Iris pigment epithelial cell (primary cell): ENCODE data around the gene DENND2A.
"Not testable (repeated sequence)": the region's sequence is repeated elsewhere in the genome, so short reads cannot be mapped to it uniquely, and the experiment has no call there.

Experiments
- DNase-seq: peaks from one replicate; pipeline ENCODE4 v3.0.0-alpha.2; 2011; ENCODE audit warnings: low read depth

Gene DENND2A, protein sequence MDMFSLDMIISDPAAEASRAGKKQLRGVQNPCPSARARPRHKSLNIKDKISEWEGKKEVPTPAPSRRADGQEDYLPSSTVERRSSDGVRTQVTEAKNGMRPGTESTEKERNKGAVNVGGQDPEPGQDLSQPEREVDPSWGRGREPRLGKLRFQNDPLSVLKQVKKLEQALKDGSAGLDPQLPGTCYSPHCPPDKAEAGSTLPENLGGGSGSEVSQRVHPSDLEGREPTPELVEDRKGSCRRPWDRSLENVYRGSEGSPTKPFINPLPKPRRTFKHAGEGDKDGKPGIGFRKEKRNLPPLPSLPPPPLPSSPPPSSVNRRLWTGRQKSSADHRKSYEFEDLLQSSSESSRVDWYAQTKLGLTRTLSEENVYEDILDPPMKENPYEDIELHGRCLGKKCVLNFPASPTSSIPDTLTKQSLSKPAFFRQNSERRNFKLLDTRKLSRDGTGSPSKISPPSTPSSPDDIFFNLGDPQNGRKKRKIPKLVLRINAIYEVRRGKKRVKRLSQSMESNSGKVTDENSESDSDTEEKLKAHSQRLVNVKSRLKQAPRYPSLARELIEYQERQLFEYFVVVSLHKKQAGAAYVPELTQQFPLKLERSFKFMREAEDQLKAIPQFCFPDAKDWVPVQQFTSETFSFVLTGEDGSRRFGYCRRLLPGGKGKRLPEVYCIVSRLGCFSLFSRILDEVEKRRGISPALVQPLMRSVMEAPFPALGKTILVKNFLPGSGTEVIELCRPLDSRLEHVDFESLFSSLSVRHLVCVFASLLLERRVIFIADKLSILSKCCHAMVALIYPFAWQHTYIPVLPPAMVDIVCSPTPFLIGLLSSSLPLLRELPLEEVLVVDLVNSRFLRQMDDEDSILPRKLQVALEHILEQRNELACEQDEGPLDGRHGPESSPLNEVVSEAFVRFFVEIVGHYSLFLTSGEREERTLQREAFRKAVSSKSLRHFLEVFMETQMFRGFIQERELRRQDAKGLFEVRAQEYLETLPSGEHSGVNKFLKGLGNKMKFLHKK

DNA sequence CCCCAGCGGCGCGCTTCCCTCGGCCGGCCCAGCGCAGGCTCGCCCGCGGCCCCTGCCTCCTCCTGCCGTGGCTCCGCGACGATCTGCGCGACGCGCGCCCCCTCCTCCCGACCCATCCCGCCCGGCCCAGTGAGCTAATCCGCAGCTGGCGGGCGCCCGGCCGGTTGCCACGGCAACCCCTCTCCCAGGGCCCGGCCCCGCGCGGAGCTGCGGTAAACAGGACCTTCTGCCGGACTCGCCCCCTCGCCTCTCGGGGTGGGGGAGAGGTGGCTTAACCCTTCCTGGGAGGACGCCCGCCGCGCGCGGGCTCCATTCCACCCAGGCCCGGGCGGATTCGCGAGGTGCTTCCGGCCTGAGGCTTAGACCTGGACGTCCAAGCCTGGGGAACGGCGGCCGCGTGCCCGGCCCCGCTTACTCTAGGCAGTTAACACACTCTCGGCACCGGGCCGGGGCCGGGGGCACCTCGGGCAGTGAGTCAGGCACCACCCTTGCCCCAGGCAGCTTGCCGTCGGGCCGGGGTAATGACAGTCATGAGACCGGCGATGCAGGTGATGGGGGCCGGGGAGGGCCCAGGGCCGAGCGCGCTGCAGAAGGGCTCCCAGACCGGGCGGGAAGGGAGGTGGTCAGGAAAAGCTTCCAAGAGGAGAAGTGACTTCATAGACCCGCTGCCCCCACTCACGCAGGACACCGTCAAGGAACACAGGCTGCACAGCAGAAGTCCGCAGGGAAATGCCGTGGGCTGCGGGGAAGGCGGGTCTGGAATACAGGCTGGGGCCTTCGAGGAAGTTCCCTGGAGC is at the start of gene DENND2A:
TSS of gene DENND2A (minus strand) at position 87 of the 797 bp plus-strand sequence. CDS start 38,416 bp downstream, outside the sequence.
- peak; percentile 39 for DNase-seq

DNA sequence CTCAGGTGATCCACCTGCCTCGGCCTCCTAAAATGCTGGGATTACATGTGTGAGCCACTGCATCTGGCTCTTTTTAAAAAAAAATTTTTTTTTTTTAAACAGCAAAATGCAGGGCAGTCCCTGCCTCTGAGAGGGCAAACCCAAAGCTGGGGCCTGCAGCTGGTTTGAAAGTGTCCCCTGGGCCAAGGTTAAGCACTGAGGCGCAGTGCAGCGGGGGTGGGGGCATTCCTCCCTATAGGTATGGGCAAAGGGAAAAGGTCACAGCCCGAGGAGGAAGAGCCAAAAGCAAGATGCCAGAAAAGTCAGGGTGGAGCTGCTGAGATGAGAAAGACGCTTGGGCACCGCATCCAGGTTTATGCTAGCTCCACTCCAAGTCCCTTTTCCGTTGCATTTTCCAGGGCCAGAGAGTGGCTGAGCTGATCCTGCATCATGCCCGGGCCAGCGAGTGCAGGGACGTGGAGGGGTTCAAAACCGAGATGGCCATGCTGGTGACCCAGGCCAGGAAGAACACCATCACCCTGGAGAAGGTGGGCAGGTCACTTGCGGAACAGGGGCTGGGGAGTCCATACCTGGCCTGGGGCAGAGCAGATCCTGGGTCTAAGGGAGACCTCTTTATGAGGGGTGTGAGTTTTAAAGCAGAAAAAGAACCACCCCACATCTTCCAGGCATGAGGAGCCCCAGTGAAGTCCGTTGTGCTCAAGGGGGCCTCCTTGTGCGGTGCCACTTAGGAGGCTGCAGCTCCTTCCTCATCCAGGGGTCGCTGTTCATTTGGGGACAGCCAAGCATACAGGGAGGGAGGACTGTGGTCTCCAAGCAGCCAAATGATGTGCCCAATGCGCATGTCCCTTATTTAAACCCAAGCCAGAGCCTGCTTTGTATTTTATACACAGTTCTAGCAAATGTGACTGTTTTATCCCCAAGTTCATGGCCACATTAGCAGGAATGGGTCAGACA is 48.9 kb upstream of the DENND2A start:
- DNase-seq = no peak

DNA sequence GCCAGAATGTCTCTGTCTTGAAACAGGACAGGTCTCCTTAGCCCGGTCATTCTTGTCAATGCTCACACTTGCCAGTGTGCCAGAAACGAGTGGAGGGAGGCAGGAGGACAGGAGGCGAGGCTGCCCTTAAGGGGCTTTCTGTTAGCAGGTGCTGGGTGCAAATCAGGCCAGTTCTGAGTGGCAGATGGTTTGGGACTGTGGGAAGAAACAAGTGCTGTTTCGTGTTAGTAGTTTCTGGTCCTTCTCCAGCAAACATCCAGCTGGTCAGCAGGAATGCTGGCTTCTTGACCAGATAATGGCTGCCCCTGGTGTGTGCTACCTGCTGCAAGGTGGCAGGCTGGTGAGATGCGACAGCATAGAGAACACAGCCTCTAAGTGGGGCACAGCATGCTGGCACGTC is 47.7 kb upstream of the DENND2A start:
- DNase-seq = no peak

DNA sequence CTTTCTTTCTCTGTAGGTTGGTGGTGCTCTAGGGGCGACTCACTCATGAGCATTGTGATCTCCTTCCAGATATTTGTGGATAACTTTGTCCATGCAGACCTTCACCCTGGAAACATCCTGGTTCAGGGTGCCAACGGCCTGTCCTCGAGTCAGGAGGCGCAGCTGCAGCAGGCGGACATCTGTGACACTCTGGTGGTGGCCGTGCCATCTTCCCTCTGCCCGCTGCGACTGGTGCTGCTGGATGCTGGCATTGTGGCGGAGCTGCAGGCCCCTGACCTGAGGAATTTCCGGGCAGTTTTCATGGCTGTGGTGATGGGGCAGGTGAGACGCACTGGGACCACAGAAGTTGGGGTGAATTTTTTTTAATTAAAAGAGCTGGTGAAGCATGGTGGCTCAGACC is 46.3 kb upstream of the DENND2A start:
- no peak for DNase-seq

DNA sequence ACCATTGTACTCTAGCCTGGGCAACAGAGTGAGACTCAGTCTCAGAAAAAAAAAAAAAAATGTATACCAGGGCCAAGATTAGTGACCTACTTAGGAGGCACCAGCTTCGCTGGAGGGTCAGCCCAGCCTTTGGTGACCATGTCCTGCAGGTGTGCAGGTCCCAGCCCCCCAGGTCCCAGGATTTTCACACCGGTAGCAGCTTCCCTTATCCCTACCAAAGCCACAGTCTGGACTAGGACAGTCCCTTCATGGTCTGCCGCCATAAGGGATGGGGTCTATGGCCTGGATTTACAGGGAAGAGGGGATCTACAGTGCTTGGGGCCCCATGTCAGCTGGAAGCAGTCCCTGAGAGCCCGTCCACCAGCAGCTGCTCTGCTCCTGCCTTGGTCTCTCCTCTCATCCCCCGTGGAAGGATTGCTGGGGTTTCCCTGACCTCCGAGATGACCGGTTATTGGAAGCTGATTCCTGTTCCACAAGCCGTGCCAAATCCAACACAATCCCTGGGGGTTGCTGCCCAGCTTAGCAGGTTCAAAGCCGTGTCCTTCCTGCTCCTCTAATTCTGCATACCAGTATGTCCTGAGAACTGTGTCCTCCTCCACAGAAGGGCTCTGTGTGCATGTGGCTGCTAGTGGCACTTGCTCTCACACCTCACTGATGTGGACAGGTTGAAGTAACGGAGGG is 44.9 kb upstream of the DENND2A start:
- DNase-seq = no peak

DNA sequence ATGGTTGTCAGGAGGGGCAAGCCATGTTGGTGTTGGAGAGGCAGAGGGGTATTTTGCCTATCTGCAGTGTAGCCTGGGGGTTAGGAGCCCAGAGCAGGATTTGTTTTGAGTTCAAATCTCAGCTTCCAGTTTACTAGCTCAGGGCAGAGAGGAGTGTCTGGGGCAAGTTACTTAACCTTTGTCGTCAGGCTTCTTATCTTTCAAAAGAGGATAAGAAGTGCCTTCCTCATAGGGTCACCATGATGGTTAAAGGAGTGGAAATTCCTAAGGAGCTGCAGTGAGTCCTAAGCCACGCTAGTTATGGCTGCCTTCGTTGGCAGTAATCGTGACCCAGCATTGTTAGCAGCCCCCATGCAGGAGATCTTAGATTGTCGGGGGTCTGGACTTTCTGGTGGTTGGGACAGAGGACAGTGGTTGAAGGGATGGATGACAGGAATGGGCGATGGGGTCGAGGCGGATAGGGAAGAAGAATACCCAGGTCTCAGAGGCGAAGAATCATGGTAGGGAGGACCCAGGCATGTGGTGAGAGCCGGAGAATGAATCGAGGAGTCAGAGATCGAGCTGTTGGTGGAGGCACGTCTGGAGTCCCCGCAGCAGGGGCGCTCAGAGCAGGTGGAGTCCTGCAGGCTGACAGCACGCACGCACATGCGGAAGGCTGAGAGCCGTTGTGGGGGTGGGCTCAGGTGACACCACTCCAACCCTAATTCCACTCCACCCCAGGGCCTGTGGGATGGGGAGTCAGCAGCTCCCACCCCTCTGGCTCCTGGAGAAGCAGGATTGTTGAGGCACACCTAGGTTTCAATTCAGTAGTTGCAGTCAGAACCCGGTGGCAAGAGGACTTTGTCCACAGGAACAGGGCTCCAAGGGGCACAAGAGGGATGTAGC is 43.7 kb upstream of the DENND2A start:
- no peak for DNase-seq

DNA sequence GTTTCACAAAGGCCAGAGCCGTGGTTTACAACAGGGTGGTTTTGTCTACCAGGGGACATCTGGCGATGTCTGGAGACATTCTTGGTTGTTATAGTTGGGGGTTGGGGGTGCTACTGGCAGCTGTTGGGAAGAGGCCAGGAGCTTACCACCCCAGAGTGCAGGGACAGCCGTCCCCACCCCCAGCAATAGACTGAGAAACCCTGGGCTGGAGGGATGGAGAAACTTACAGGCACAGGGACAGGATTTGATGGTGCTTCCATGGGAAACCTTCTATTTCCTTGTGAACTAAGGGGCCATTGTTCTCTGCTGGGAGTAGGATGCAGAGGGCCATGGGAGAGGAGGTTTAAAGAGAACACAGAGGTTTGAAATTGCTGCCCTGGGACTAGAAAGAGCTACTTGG is 43.0 kb upstream of the DENND2A start:
- no peak for DNase-seq

DNA sequence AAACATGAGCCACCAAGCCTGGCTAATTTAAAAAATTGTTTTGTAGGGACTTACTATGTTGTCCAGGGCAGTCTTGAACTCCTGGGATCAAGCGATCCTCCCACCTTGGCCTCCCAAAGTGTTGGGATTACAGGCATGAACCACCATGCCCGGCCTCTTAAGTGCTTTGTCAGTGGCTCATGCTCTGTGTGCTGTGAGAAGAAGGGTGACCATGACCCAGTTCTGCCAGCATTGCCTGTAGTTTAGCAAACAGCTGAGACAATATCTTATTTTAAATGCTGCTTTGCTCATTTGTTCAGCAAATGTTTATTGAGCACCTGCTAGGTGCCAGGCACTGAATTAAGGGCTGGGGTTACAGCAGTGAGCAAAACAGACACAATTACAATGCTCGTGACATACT is 41.2 kb upstream of the DENND2A start:
- no peak for DNase-seq

DNA sequence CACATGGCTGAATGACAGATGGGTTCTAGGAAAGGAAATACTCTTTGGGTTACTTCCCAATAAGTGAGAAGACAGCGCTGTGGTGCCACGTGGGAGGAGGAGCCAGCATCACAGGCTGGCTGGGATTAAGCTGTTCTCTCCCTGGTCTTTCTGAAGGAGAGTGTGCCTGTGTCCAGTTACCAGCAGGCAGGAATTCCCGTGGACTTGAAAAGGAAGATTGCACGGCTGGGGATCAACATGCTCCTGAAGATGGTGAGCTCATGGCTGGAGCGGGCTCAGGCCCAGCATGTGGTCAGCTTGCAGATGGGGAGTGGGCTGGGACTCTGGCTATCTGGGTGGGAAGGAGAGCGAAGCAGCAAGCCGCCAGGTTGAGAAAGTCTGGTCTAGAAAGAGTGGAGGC is 40.3 kb upstream of the DENND2A start:
- DNase-seq = no peak

DNA sequence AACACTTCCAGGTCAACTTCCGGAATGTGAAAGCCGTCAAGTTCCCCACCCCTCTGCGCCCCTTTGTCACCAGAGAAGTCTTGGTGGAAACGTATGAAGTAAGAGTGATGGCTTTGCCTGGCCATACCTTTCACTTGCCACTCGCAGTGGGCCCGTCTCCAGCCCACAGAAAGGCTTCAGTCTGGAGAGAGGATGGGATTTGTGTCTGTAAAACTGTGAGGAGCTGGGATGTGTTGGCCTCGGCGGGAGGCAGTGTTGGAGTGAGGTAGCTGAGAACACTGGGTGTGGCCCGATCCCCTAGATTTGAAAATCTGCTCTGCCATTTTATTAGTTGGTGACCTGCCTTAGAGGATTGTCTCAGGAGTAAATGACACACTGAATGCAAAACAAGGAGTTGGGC is 38.6 kb upstream of the DENND2A start:
- no peak for DNase-seq

DNA sequence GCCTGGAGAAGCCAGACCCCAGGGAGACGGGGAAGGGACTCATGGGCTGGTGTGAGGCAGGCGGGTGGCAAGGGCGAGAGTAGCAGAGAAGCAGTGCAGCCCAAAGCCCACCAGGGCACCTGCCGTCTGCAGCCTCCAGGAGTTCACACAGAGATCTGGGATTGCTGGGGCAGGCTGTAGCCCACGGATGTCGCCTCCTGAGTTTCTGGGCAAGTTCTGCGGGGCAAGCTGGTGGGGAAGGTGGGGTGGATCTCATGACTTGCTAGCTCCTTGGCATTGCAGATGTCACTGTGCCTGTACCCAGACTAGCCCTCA is 38.2 kb upstream of the DENND2A start:
- no peak for DNase-seq

DNA sequence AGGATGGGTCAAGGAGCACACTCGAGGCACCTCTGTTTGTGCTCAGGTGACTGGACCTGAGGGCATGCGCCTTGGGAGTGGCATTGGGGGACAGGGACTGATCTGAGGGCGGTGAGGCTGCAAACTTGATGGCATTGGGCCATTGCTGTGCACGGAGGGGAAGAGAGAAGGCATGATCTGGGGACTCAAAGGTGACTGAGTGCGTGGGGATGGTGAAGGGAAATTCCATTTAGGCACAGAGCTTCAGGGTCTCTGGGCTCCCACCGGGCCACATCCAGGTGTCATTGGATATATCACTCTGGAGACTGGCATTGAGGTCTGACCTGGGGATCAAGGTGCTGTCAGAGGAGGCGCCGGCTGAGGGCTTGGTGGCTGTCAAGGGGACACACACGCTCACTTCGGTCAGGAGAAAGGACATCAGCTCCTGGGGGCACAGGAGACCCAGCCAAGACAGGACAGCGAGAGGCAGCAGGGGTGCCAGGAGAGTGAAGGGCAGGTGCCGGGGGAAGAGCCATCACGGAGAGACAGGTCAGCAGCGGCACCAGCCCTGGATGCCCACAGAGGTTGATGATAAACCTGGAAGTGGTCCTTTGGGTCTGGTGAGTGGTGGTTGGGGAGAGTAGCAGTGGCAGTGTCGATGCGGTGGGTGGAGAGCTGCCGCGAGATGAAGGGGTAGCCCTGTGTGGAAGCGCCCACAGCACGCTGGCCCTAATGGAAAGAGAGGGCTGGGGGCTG is 37.6 kb upstream of the DENND2A start:
- no peak for DNase-seq

DNA sequence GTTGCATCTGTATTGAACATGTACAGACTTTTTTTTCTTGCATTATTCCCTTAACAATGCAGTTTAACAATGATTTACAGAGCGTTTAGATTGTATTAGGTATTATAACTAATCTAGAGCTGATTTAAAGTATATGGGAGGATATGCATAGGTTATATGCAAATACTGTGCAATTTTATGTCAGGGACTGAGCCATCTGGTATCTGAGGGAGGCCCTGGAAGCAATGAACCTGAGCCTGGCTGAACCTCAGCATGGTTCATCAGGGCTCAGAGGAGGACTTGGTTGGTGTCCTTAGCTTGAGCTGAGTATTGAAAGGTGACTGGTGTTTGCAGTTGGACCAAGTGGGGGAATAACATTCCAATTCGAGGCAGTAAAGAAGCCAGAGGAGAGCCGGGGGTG is 36.9 kb upstream of the DENND2A start:
- DNase-seq = no peak

DNA sequence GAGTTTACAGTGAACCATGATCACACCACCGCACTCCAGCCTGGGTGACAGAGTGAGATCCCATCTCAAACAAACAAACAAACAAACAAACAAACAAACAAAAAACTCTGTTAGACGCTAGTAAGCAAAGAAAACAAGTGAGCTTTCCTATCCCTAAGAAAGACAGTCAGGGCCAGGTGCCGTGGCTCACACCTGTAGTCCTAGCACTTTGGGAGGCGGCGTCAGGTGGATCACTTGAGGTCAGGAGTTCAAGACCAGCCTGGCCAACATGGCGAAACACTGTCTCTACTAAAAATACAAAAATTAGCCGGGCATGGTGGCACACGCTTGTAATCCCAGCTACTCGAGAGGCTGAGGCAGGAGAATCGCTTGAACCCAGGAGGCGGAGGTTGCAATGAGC is 36.3 kb upstream of the DENND2A start:
- not testable (repeated sequence) for DNase-seq

DNA sequence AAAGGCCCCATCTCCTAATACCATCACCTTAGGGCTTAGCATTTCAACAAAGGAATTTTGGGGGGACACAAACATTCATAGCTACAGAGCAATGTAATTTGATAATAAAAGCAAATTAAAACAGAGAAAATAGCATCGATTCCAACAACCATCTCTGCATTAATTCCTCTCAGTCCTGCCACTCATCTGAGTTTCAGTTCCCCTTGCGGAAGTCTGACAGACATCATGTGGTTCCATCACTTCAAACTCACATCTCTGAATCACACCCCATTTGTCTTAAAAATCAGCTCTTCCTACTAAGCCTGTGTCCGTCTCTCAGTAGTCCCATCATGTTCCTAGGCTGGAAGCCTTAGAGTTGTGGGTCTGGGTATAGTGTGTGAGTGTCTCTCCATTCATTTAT is 35.7 kb upstream of the DENND2A start:
- no peak for DNase-seq

DNA sequence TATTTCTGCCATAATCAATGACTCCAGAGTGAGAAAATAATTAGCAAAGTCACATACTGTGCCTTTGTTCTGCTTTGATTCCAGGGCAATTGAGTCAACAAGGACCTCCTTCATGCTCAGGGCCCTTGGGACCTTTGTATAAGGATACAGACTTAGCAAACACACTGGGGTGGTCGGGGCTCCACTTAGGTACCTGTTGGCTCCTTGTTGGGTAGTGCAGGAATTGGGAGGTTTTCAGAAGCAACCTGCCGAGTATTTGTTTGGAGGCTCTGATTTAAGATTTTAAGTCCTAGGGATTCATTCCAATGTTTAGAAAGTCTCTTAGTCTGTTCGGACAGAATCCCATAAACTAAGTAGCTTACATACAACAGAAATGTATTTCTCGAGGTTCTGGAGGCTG is 35.1 kb upstream of the DENND2A start:
- no peak for DNase-seq

DNA sequence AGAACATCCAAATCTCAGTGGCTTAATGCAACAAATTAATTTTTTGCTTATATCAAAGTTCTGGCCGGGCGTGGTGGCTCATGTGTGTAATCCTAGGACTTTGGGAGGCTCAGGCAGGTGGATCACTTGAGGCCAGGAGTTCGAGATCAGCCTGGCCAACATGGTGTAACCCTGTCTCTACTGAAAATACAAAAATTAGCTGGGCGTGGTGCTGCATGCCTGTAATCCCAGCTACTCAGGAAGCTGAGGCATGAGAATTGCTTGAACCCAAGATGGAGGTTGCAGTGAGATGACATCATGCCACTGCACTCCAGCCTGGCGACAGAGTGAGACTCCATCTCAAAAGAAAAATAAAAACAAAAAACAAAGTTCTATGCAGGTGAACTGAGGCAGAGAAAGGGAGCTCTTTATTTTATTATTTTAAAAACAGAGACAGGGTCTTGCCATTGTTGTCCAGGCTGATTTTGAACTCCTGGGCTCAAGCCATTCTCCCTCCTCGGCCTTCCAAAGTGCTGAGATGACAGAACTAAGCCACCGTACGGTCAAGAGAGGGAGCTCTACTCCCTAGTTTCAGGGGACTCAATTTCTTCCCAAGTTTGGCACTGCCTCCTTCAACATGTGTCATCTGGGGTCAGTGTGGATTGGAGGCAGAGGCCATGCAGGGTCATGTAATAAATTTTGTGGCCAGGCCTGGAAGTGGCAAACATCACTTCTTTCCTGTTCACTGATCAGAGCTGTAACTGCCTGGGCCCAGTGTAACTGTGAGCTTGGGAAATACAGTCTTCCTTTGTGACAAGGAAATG is 34.5 kb upstream of the DENND2A start:
- peak; percentile 62 for DNase-seq

DNA sequence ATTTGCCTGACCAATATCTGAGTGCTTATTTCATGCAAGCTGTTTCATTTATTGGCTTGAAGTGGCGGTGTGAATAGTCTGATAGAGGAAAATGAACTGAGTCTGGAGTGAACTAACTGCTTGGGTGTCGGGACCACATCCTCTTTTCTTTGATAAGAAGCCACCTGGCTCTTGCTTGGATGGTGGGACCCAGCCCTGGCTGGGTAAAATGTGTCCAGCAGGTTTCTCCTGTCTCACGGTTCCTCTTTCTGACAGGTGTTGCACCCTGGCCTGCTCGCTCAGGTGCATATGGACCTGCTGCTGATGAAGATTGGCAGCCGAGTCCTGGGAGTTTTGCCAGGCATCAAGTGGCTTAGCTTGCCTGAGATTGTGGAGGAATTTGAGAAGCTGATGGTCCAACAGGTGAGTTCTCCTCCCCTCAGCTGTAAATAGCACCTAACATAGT is 33.8 kb upstream of the DENND2A start:
- no peak for DNase-seq
